ENCODE results near the gene ADISSP. TPM values are rescaled to one million over a fixed set of nuclear protein-coding genes. Genes with fewer than 3 reads are reported as not detected.

ADISSP gene
- total RNA-seq, 1 donor from 2014 or later = 93.0 TPM

DNA sequence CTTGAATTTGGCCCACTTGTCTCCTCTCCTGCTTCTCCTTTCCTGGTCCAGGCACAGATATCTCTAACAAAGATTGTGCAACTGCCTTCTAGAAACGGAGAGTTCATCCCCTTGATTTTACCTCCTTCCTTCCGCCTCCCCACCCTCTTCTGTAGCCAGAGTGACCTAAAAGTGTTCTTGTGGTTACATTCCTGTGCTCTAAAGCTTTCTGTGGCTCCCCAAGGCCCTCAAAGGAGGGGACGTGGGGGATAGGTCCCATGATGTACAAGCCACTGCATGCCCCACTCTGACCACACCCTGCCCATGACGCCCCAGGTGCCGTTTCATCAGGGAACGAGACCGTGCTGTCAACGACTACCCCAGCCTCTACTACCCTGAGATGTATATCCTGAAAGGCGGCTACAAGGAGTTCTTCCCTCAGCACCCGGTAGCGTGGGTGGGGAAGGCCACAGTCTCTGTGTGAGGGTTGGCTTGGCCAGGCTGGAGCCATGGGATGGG, 36.8 kb upstream of the ADISSP start:
- Mint-ChIP-seq H3K27ac (ENCODE audit: unreplicated experiment) (no peak overlapping the region), H3K36me3 (ENCODE audit: low read depth) (peaks cover 16% of the 10 kb centered on the region), H3K4me1 (peaks cover 42% of the 10 kb centered on the region), H3K4me3 (peak overlapping the region; percentile 9), H3K9me3 (no peaks in the 10 kb centered on the region), H3K27me3 (ENCODE audit: low read depth) (no peaks in the 10 kb centered on the region)
- TF ChIP-seq, protein P1, sequence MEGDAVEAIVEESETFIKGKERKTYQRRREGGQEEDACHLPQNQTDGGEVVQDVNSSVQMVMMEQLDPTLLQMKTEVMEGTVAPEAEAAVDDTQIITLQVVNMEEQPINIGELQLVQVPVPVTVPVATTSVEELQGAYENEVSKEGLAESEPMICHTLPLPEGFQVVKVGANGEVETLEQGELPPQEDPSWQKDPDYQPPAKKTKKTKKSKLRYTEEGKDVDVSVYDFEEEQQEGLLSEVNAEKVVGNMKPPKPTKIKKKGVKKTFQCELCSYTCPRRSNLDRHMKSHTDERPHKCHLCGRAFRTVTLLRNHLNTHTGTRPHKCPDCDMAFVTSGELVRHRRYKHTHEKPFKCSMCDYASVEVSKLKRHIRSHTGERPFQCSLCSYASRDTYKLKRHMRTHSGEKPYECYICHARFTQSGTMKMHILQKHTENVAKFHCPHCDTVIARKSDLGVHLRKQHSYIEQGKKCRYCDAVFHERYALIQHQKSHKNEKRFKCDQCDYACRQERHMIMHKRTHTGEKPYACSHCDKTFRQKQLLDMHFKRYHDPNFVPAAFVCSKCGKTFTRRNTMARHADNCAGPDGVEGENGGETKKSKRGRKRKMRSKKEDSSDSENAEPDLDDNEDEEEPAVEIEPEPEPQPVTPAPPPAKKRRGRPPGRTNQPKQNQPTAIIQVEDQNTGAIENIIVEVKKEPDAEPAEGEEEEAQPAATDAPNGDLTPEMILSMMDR (conservative IDR thresholded peaks at IDR 0.05) = no peak
- DNase-seq (ENCODE audit: low read depth, low spot score) = no peak

DNA sequence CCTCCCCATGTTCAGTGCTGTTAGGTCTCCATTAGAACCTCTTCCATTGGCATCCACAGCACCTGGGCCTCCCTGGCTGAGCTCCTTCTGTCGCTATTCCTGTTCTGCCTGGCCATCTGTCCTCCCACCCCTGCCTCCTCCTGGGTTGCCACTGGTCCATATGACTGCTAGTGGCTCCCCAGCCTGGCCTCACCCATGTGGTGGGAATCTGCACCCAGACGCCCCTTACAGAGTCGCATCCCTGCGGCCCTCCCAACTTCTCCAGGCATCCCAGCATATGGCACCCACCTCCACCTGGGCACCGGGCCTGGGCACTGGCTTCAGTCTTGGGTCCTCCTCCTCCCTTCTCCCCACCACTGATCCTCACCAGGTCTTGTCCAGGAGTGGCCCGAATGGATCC, 36.3 kb upstream of the ADISSP start:
- H3K4me3 Mint-ChIP-seq = peak overlapping the region; percentile 53
- TF ChIP-seq, protein P1 (conservative IDR thresholded peaks at IDR 0.05) = no peak
- no peaks in the 10 kb centered on the region for H3K9me3 Mint-ChIP-seq
- H3K4me1 Mint-ChIP-seq = peaks cover 46% of the 10 kb centered on the region
- H3K27me3 Mint-ChIP-seq (ENCODE audit: low read depth) = no peaks in the 10 kb centered on the region
- H3K27ac Mint-ChIP-seq (ENCODE audit: unreplicated experiment) = no peak overlapping the region
- DNase-seq (ENCODE audit: low read depth, low spot score) = no peak
- peaks cover 16% of the 10 kb centered on the region for H3K36me3 Mint-ChIP-seq (ENCODE audit: low read depth)

DNA sequence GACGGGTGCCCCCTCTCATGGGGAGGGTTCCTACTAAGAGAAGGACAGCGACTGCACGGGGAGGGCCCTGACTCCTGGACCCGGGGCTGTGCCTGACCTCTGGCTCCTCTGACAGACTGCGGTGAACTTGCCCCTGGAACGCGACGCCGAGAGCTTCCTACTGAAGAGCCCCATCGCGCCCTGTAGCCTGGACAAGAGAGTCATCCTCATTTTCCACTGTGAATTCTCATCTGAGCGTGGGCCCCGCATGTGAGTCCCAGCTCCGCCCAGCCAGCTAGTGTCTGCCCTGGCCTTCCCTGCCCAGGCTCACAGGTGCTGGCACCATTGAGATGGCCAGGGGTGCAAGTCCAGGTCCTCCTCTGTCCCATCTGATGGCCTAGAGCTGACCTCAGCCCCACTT, 35.7 kb upstream of the ADISSP start:
- no peaks in the 10 kb centered on the region for H3K9me3 Mint-ChIP-seq
- DNase-seq (ENCODE audit: low read depth, low spot score) = no peak
- peaks cover 52% of the 10 kb centered on the region for H3K4me1 Mint-ChIP-seq
- peak overlapping the region; percentile 83 for H3K27ac Mint-ChIP-seq (ENCODE audit: unreplicated experiment)
- peak overlapping the region; percentile 53 for H3K4me3 Mint-ChIP-seq
- TF ChIP-seq, protein P1 (conservative IDR thresholded peaks at IDR 0.05) = no peak
- no peaks in the 10 kb centered on the region for H3K27me3 Mint-ChIP-seq (ENCODE audit: low read depth)
- H3K36me3 Mint-ChIP-seq (ENCODE audit: low read depth) = peaks cover 16% of the 10 kb centered on the region

DNA sequence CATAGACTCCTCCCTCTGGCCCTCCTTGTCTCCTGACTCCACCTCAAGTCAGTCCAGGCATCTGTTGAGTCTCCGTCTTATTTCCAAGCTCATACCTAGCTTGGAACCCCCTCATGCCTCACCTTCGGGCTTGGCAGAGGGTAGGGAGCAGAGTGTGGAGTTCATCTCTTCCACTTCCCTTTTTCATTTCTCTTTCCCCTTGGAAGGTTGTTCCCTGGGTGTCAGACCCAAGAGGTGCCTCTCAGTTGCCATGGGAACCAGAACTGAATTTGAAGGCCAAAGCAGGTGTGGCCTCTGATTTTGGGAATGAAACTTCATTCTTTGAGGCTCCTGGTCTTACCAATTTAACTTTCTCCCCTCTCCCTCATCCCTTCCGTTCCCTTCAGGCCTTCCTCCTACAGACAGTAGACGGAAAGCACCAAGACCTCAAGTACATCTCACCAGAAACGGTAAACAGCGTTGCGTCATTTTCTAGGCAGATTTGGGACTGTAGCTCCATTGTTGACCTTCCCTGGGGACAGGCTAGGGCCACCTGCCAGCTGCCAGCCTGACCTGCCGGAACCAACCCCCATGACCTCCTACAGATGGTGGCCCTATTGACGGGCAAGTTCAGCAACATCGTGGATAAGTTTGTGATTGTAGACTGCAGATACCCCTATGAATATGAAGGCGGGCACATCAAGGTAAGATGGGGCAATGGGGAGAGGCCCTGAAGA, 35.1 kb upstream of the ADISSP start:
- H3K27ac Mint-ChIP-seq (ENCODE audit: unreplicated experiment) = peak overlapping the region; percentile 76
- peaks cover 56% of the 10 kb centered on the region for H3K4me1 Mint-ChIP-seq
- H3K9me3 Mint-ChIP-seq = no peaks in the 10 kb centered on the region
- no peak for DNase-seq (ENCODE audit: low read depth, low spot score)
- TF ChIP-seq, protein P1 (conservative IDR thresholded peaks at IDR 0.05) = no peak
- H3K27me3 Mint-ChIP-seq (ENCODE audit: low read depth) = no peaks in the 10 kb centered on the region
- H3K36me3 Mint-ChIP-seq (ENCODE audit: low read depth) = peaks cover 16% of the 10 kb centered on the region
- peak overlapping the region; percentile 38 for H3K4me3 Mint-ChIP-seq

DNA sequence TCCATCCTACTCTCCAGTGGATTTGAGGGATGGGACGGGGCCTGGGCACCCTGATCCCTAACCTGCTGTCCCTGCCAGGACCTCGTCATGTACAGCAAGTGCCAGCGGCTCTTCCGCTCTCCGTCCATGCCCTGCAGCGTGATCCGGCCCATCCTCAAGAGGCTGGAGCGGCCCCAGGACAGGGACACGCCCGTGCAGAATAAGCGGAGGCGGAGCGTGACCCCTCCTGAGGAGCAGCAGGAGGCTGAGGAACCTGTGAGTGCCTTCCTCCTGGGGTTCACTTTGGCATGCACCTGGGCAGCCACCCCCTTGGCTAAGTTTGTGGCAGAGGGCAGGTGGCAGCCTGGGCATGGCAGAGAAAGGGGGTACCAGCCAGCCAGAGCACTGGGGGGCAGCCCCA, 34.3 kb upstream of the ADISSP start:
- no peak for DNase-seq (ENCODE audit: low read depth, low spot score)
- peaks cover 56% of the 10 kb centered on the region for H3K4me1 Mint-ChIP-seq
- H3K36me3 Mint-ChIP-seq (ENCODE audit: low read depth) = peaks cover 16% of the 10 kb centered on the region
- no peaks in the 10 kb centered on the region for H3K27me3 Mint-ChIP-seq (ENCODE audit: low read depth)
- H3K27ac Mint-ChIP-seq (ENCODE audit: unreplicated experiment) = no peak overlapping the region
- H3K4me3 Mint-ChIP-seq = no peak overlapping the region
- H3K9me3 Mint-ChIP-seq = no peaks in the 10 kb centered on the region
- TF ChIP-seq, protein P1 (conservative IDR thresholded peaks at IDR 0.05) = no peak
